Erythroblast (primary cell): ENCODE results near the gene STARD13.

Source experiments
- GATA1 ChIP-seq: IDR thresholded peaks from 2 replicates; pipeline ENCODE4 v1.6.1; 2011; ENCODE audit warnings: low read depth, mild to moderate bottlenecking, control low read depth, low read length, moderate library complexity
- POLR2A ChIP-seq: IDR thresholded peaks from 2 replicates; pipeline ENCODE4 v1.6.1; 2011; ENCODE audit warnings: mild to moderate bottlenecking, low read length

DNA sequence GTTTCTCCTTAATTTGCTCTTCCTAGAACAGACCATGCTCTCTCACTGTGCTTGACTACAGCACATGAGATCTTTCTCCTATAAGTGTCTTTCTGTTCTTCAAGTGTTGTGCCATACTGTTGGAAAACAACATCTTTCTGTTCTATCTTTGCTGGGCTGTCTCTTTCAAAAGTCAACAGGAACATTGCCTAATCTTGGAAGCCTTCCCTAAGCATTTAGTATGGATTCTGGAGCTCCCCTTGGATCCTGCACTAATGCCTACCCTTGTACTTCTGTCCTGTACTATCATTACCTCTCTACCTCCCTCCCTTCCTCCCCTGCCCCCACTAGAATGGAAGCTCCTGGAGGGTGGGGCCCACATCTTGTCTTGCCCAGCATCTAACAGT is 26.8 kb downstream of the STARD13 start:
- TF ChIP-seq POLR2A (no peak), GATA1 (no peak)
